Liver (tissue), 9 donors: ENCODE data around the gene LRP1-AS. TPM values are rescaled to one million over a fixed set of nuclear protein-coding genes. Genes with fewer than 3 reads are reported as not detected.

ENCODE experiments used
- DNase-seq: peaks from one replicate; pipeline ENCODE4 v3.0.0-alpha.2; 2017; ENCODE audit warnings: low spot score
- H3K27ac ChIP-seq, 2 donors: one replicate each; pipeline ENCODE4 v1.7.0; 2013; ENCODE audit warnings: inconsistent platforms in 2 of 2, low read length in 2 of 2, control low read depth in 1 of 2, low read depth in 1 of 2, mild to moderate bottlenecking in 1 of 2
- H3K27me3 ChIP-seq, 4 donors: one replicate each; pipeline versions ENCODE4 v1.6.1 to v1.7.0; 2013; ENCODE audit warnings: low read length in 3 of 4, inconsistent platforms in 1 of 4, mild to moderate bottlenecking in 1 of 4, moderate library complexity in 1 of 4; ENCODE audit not compliant: control insufficient read depth in 4 of 4, insufficient read depth in 4 of 4
- H3K36me3 ChIP-seq, 4 donors: one replicate each; pipeline versions ENCODE4 v1.6.1 to v1.7.0; 2013; ENCODE audit warnings: low read length in 3 of 4, mild to moderate bottlenecking in 3 of 4, low read depth in 1 of 4, moderate library complexity in 1 of 4; ENCODE audit not compliant: control insufficient read depth in 4 of 4, insufficient read depth in 3 of 4
- H3K4me1 ChIP-seq, 4 donors: one replicate each; pipeline versions ENCODE4 v1.6.1 to v1.7.0; 2013; ENCODE audit warnings: low read length in 3 of 4, mild to moderate bottlenecking in 3 of 4, moderate library complexity in 1 of 4; ENCODE audit not compliant: control insufficient read depth in 4 of 4, insufficient read depth in 4 of 4
- H3K4me3 ChIP-seq, 3 donors: one replicate each; pipeline versions ENCODE4 v1.6.1 to v1.7.0; 2013; ENCODE audit warnings: low read length in 3 of 3, control low read depth in 1 of 3, low read depth in 1 of 3, mild to moderate bottlenecking in 1 of 3
- H3K9ac ChIP-seq, 2 donors: one replicate each; pipeline ENCODE4 v1.7.0; 2013; ENCODE audit warnings: low read length in 2 of 2, mild to moderate bottlenecking in 2 of 2, moderate library complexity in 2 of 2, control low read depth in 1 of 2, low read depth in 1 of 2
- H3K9me3 ChIP-seq, 4 donors: one replicate each; pipeline versions ENCODE4 v1.6.1 to v1.7.0; 2013; ENCODE audit warnings: low read length in 3 of 4; ENCODE audit not compliant: control insufficient read depth in 4 of 4
- ATF3 ChIP-seq: IDR thresholded peaks from 2 replicates; pipeline ENCODE4 v1.6.1; 2016; ENCODE audit warnings: antibody characterized with exemption
- CTCF ChIP-seq: fragments of 150-350 bp; IDR thresholded peaks from 2 replicates; pipeline ENCODE4 v1.5.1; 2017; ENCODE audit warnings: improper control_type of control experiment, low read depth, low read length; ENCODE audit not compliant: missing input control
- EGR1 ChIP-seq, 2 donors: IDR thresholded peaks; 2 replicates each; pipeline ENCODE4 v1.6.1; 2016 to 2018; ENCODE audit warnings: antibody characterized with exemption in 2 of 2, low read depth in 2 of 2
- FOXA1 ChIP-seq: IDR thresholded peaks from 2 replicates; pipeline ENCODE4 v1.6.1; 2016; ENCODE audit warnings: antibody characterized with exemption
- FOXA2 ChIP-seq: IDR thresholded peaks from 2 replicates; pipeline ENCODE4 v1.6.1; 2016; ENCODE audit warnings: antibody characterized with exemption
- GABPA ChIP-seq, 2 donors: IDR thresholded peaks in 1 of 2; conservative IDR thresholded peaks in 1 of 2; 2 replicates each; pipeline ENCODE4 v1.6.1; 2016; ENCODE audit warnings: antibody characterized with exemption in 2 of 2, mild to moderate bottlenecking in 1 of 2, moderate library complexity in 1 of 2
- HNF4A ChIP-seq, 2 donors: conservative IDR thresholded peaks; 2 replicates each; pipeline ENCODE4 v1.6.1; 2016; ENCODE audit warnings: antibody characterized with exemption in 2 of 2, mild to moderate bottlenecking in 2 of 2
- HNF4G ChIP-seq: IDR thresholded peaks from 2 replicates; pipeline ENCODE4 v1.6.1; 2016; ENCODE audit warnings: antibody characterized with exemption
- JUND ChIP-seq, 2 donors: IDR thresholded peaks; 2 replicates each; pipeline ENCODE4 v1.6.1; 2016; ENCODE audit warnings: antibody characterized with exemption in 2 of 2
- NR2F2 ChIP-seq: IDR thresholded peaks from 2 replicates; pipeline ENCODE4 v1.6.1; 2016; ENCODE audit warnings: antibody characterized with exemption
- RAD21 ChIP-seq, 2 donors: IDR thresholded peaks; 2 replicates each; pipeline ENCODE4 v1.6.1; 2016; ENCODE audit warnings: antibody characterized with exemption in 2 of 2, mild to moderate bottlenecking in 2 of 2
- RXRA ChIP-seq, 2 donors: IDR thresholded peaks; 2 replicates each; pipeline ENCODE4 v1.6.1; 2017 to 2018; ENCODE audit warnings: antibody characterized with exemption in 2 of 2, mild to moderate bottlenecking in 1 of 2
- SP1 ChIP-seq: IDR thresholded peaks from 2 replicates; pipeline ENCODE4 v1.6.1; 2018; ENCODE audit warnings: antibody characterized with exemption, mild to moderate bottlenecking
- TAF1 ChIP-seq: conservative IDR thresholded peaks from 2 replicates; pipeline ENCODE4 v1.6.1; 2016; ENCODE audit warnings: antibody characterized with exemption, mild to moderate bottlenecking
- WGBS: extraction: QIAGEN DNeasy Blood & Tissue Kit; methylation state at CpG from one replicate; pipeline ENCODE4 v1.1.7; 2013; 5-methylcytosine and 5-hydroxymethylcytosine counted together
- polyA plus RNA-seq, 2 donors: library from polyadenylated mRNA; stranded (reverse) in 1 of 2; unstranded in 1 of 2; fragments of 200-250 nt in 1 of 2; fragments of >200 nt in 1 of 2; fragmentation: Nextera tagmentation in 1 of 2; extraction: Ambion mirVana in 1 of 2; gene quantifications; one replicate each; pipeline versions ENCODE4 v1.2.1 to v1.2.3, GENCODE V29; 2013 to 2015
- total RNA-seq, 2 donors: library from RNA; depleted of rRNA; stranded (reverse); fragments of >200 nt; gene quantifications; one replicate each; pipeline ENCODE4 v1.2.3, GENCODE V29; 2014
- TF ChIP-seq, protein P1 (sequence below): IDR thresholded peaks from 2 replicates; pipeline ENCODE4 v1.6.1; 2016; ENCODE audit warnings: antibody characterized with exemption
- TF ChIP-seq, protein P2 (sequence below): IDR thresholded peaks from 2 replicates; pipeline ENCODE4 v1.6.1; 2016; ENCODE audit warnings: antibody characterized with exemption
- TF ChIP-seq, protein P3 (sequence below): IDR thresholded peaks from 2 replicates; pipeline ENCODE4 v1.6.1; 2016; ENCODE audit warnings: antibody characterized with exemption, mild to moderate bottlenecking
- donor health status: healthy.
- donor health status: healthy.
- donor health status: healthy.
- donor health status: healthy.
- donor health status: healthy.

LRP1-AS gene
- total and polyA plus RNA-seq, 4 donors = not detected

DNA sequence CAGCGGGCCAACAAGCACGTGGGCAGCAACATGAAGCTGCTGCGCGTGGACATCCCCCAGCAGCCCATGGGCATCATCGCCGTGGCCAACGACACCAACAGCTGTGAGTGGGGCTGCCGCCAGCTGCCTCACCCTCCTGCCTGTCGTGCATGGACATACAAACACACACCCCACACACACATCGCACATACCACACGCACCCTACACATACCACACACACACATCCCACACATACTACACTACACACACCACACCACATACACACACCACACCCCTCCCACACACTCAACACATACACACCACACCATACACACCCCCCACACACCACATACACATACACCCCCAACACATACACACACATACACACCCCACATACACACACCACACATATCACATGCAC lies 44.0 kb upstream of the LRP1-AS start:
- Histone ChIP-seq H3K9ac (no peak overlapping the region), H3K27me3 (no peaks in the 10 kb centered on the region), H3K4me1 (no peaks in the 10 kb centered on the region), H3K4me3 (no peak overlapping the region), H3K9me3 (no peaks in the 10 kb centered on the region), H3K36me3 (peaks cover 37 to 100% (median 82%) of the 10 kb centered on the region in 4 donors), H3K27ac (no peak overlapping the region)
- 92% methylated on average over 11 of the region's 11 CpGs for WGBS
- no peak for DNase-seq
- TF ChIP-seq, protein P1, sequence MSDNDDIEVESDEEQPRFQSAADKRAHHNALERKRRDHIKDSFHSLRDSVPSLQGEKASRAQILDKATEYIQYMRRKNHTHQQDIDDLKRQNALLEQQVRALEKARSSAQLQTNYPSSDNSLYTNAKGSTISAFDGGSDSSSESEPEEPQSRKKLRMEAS = no peak
- TF ChIP-seq SP1 (no peak), GABPA (IDR thresholded peaks at IDR 0.05 in 1 of 2, conservative IDR thresholded peaks at IDR 0.05 in 1 of 2) (no peak), CTCF (no peak)

DNA sequence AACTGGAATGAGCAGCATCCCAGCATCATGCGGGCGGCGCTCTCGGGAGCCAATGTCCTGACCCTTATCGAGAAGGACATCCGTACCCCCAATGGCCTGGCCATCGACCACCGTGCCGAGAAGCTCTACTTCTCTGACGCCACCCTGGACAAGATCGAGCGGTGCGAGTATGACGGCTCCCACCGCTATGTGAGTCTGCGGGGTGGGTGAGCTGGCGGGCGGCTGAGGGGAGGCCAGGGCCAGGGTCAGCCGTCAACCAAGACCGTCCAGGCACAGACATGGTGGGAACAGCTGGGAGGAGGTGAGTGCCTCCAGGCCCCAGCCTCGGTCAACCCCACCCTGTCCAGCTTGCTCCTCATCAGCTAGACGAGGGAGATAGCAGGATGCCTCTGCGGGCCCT lies 43.4 kb upstream of the LRP1-AS start:
- no peak overlapping the region for H3K9ac ChIP-seq
- H3K36me3 ChIP-seq = peaks cover 35 to 100% (median 83%) of the 10 kb centered on the region in 4 donors
- H3K27ac ChIP-seq = no peak overlapping the region
- H3K9me3 ChIP-seq = no peaks in the 10 kb centered on the region
- no peaks in the 10 kb centered on the region for H3K27me3 ChIP-seq
- WGBS = 96% methylated on average over 23 of the region's 23 CpGs
- no peak overlapping the region for H3K4me3 ChIP-seq
- DNase-seq = no peak
- no peaks in the 10 kb centered on the region for H3K4me1 ChIP-seq
- TF ChIP-seq, protein P1 = no peak
- TF ChIP-seq SP1 = no peak

DNA sequence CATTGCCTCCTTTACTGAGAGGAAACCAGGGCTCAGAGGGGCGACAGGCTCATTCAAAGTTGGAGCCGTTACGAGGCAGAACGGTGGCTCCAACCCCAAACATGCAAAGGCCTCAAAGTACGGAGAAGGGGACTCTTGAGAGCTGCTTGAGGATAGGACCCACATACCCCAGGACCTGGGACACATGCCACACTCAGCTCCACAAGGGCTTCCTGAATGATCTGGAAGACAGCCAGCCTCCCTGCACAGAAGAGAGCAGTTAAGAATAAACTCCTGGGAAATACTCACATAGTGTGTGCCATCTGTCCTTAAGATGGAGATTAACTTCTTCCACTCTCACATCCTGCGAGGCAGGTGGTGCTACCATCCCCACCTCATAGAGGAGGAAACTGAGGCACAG lies 42.6 kb upstream of the LRP1-AS start:
- DNase-seq = no peak

More for the DNA sequence above, 42.6 kb upstream of the LRP1-AS start:
- no peak overlapping the region for H3K27ac ChIP-seq
- TF ChIP-seq EGR1 (IDR thresholded peaks at IDR 0.05; ENCODE audit: low read depth in 2 of 2) = no peak
- TF ChIP-seq, protein P2, sequence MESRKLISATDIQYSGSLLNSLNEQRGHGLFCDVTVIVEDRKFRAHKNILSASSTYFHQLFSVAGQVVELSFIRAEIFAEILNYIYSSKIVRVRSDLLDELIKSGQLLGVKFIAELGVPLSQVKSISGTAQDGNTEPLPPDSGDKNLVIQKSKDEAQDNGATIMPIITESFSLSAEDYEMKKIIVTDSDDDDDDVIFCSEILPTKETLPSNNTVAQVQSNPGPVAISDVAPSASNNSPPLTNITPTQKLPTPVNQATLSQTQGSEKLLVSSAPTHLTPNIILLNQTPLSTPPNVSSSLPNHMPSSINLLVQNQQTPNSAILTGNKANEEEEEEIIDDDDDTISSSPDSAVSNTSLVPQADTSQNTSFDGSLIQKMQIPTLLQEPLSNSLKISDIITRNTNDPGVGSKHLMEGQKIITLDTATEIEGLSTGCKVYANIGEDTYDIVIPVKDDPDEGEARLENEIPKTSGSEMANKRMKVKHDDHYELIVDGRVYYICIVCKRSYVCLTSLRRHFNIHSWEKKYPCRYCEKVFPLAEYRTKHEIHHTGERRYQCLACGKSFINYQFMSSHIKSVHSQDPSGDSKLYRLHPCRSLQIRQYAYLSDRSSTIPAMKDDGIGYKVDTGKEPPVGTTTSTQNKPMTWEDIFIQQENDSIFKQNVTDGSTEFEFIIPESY = no peak
- TF ChIP-seq HNF4A (conservative IDR thresholded peaks at IDR 0.05) = no peak
- TF ChIP-seq FOXA2 = no peak
- no peak for TF ChIP-seq CTCF
- TF ChIP-seq GABPA (IDR thresholded peaks at IDR 0.05 in 1 of 2, conservative IDR thresholded peaks at IDR 0.05 in 1 of 2) = no peak
- no peak for TF ChIP-seq RAD21 (IDR thresholded peaks at IDR 0.05)
- TF ChIP-seq, protein P1 = no peak
- TF ChIP-seq JUND (IDR thresholded peaks at IDR 0.05) = no peak
- no peak for TF ChIP-seq SP1
- TF ChIP-seq TAF1 = no peak
- TF ChIP-seq, protein P3, sequence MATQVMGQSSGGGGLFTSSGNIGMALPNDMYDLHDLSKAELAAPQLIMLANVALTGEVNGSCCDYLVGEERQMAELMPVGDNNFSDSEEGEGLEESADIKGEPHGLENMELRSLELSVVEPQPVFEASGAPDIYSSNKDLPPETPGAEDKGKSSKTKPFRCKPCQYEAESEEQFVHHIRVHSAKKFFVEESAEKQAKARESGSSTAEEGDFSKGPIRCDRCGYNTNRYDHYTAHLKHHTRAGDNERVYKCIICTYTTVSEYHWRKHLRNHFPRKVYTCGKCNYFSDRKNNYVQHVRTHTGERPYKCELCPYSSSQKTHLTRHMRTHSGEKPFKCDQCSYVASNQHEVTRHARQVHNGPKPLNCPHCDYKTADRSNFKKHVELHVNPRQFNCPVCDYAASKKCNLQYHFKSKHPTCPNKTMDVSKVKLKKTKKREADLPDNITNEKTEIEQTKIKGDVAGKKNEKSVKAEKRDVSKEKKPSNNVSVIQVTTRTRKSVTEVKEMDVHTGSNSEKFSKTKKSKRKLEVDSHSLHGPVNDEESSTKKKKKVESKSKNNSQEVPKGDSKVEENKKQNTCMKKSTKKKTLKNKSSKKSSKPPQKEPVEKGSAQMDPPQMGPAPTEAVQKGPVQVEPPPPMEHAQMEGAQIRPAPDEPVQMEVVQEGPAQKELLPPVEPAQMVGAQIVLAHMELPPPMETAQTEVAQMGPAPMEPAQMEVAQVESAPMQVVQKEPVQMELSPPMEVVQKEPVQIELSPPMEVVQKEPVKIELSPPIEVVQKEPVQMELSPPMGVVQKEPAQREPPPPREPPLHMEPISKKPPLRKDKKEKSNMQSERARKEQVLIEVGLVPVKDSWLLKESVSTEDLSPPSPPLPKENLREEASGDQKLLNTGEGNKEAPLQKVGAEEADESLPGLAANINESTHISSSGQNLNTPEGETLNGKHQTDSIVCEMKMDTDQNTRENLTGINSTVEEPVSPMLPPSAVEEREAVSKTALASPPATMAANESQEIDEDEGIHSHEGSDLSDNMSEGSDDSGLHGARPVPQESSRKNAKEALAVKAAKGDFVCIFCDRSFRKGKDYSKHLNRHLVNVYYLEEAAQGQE = no peak
- TF ChIP-seq HNF4G = no peak
- no peak for TF ChIP-seq ATF3
- no peak for TF ChIP-seq FOXA1
- TF ChIP-seq RXRA (IDR thresholded peaks at IDR 0.05) = no peak
- TF ChIP-seq NR2F2 = no peak
- H3K36me3 ChIP-seq = peaks cover 31 to 100% (median 83%) of the 10 kb centered on the region in 4 donors
- no peaks in the 10 kb centered on the region for H3K27me3 ChIP-seq
- H3K9ac ChIP-seq = no peak overlapping the region
- no peak overlapping the region for H3K4me3 ChIP-seq
- H3K4me1 ChIP-seq = no peaks in the 10 kb centered on the region
- 78% methylated on average over 6 of the region's 6 CpGs for WGBS
- H3K9me3 ChIP-seq = no peaks in the 10 kb centered on the region
